GM11168 (cell line): ENCODE measurements around the gene CHRNB2.

Source experiments
- in situ Hi-C: fragments of 300-500 bp; cut with MboI; formaldehyde crosslinking; loops from one replicate; pipeline ENCODE4 v1.12.0; 2022; ENCODE audit warnings: low sequenced_read_pairs; ENCODE audit not compliant: unreplicated experiment

CHRNB2 gene

DNA sequence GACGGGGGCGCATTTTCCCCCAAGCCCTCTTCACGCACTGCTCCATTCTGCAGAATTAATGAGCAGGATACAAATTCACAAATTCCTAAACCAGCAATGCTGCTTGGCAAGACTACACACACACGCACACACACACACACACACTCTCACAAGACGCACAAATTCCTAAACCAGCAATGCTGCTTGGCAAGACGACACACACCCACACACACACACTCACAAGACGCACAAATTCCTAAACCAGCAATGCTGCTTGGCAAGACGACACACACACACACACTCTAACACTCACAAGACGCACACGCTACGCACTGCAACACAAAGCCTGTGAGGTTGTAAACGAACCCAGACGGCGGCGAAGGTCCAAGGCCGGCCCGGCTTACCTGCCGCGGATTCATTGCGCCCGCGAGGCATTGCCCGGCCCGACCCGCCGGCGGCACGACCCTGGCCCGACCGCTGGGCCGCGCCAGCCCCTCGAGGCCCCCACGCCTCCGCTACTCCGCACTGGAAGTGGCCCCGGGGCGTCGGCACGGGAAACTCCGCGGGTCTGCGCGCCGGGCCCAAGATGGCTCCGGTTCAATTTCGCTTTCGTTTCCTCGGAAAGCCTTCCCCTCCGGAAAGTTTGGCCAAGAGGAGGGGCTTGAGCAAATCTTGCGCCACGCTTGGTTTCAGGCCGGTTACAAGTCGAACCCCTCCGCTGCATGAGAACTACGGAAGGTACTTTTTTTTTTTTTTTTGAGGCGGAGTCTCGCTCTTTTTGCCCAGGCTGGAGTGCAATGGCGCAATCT is 40.2 kb downstream of the CHRNB2 start, which contains the start of gene ADAR:
Gene ADAR, minus strand, starts transcription at position 578 of the 788 bp plus-strand sequence. Its CDS starts 180 bp downstream, at position 398.
- in situ Hi-C loops = no loop called here

DNA sequence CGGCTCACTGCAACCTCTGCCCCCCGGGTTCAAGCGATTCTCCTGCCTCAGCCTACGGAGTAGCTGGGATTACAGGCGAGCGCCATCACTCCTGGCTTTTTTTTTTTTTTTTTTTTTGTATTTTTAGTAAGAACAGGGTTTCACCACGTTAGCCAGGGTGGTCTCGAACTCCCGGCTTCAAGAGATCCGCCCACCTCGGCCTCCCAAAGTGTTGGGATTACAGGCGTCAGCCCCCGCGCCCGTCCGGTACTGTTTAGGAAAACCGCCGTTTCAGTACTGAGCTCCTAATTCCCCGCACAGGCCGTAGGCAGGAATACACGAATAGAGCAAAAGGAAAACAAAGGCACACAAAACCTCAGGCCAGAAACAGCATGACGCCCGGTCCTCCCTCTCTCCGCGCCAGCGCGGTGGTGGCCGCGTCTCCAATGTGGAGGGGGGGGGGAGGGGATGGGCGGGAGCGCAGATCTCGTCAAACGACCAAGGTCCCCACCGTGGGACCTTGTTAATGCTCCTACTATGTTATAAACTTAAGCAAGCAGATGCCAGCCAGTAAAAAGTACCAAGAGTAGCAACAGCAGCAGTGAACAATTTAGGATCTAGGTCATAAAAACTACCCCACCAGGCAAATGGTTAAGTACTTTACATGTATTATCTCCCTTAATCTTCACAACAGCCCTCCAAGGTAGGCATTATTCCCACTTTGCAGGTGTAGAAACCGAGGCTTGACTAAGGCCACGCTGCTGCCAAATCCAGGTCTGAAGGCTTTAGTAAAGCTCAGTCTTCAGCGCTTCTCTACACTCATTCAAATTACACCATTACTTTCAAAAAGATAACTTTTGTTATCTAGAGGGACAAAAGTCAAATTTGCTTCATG is 41.1 kb downstream of the CHRNB2 start:
- in situ Hi-C loops = no loop called here

DNA sequence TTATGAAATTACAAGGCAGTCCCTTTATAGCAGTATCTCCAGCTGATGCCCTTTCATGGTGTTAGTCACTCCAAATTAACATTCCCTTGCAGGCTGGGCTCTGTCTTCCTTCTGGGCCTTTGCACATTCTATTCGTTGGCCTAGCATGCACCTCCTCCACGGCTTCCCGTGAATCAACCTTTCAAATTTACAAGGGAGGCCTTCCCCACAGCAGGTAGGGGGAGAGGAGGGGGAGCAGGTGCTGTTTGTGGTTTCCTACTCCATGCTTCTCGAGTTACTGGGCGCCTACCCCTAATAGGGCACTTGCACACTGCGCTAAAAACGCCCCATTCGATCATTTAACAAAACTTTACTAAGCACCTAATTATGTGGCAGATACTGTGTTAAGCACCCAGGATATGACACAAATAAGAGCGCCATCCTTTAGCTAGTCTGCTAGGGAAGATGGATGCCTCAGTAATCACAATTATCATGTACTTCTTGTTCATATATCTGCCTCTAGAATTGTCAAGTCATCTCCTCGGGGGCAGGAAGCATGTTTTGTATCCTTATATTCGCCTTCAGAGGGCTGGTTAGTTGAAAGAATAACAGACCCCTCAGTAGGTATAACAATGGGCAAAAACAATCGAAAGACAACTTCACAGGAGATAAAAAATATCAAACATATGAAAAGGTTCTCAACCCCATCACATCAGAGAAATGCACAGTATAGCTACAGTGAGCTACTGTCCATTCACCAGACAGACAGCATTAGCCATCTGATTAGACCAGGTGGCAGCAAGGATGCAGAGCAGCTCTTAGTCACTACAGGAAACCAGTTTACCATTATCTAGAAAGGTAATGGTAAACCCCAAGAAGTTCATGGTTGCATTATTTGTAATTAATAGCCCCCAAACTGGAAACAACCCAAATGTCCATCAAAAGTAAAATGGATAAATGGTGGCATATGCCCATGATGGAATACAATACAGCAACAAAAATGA is 42.1 kb downstream of the CHRNB2 start:
- in situ Hi-C loops = no loop called here

DNA sequence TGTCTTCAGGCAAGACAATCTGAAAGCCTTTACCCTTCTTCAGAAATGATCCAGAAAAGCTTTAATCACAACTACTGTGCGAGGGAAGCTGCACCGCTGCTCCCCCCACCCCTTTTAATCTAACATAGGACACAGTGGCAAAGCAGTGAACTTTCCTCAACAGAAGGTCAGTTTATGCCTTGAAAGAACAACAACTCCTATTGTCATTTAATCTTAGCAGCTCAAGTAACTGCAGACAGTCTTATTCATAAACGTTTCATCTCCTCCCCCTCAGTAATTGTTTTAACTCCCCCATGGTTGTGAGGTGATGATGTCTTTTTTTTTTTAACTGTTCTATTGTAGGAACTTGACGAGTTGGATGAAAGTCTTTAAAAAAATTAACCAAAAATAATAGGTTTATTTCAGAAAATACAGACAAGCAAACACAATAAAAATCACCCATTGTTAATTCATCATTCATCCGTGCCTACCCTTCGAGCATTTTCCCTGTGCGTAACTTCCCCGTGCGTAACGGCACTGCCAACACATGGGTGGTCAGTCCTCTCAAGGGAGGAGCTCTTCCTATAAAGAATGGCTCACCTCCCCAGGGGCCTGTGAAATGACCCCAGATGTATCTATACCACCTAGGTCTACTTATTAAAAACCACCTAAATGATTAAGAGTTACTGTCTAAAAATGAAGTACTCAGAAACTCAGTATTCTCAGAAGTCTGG is 43.7 kb downstream of the CHRNB2 start:
- in situ Hi-C loops = no loop called here

DNA sequence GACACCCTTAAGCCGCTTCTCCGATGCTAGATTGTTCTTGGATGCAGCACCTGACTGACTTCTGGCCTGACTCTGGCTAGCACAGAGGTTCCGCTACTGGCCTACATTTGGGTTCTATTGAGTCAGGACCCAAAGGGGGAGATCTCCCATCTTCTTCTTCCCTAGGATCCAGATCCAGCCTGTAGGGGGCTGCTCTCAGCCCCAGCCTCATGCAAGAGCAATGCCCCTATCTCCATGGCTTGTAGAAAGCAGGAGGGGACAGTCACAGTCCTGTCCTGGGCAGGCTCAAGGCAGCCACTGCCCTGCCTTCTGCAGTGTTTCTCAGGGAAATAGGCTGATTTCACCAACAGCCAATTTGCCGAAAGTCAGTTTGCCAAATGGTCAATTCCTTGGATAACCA is 46.7 kb downstream of the CHRNB2 start:
- in situ Hi-C loops = no loop called here

- in situ Hi-C loops = no loop called here
Observed at GRCh38 chr1:154614901-154615300, 47.3 kb downstream of the CHRNB2 start.

- in situ Hi-C loops = no loop called here
Observed at GRCh38 chr1:154615411-154615810, 47.8 kb downstream of the CHRNB2 start.

GRCh38 chr1:154616659-154617345 is 49.2 kb downstream of the CHRNB2 start:
- in situ Hi-C loops = no loop called here

DNA sequence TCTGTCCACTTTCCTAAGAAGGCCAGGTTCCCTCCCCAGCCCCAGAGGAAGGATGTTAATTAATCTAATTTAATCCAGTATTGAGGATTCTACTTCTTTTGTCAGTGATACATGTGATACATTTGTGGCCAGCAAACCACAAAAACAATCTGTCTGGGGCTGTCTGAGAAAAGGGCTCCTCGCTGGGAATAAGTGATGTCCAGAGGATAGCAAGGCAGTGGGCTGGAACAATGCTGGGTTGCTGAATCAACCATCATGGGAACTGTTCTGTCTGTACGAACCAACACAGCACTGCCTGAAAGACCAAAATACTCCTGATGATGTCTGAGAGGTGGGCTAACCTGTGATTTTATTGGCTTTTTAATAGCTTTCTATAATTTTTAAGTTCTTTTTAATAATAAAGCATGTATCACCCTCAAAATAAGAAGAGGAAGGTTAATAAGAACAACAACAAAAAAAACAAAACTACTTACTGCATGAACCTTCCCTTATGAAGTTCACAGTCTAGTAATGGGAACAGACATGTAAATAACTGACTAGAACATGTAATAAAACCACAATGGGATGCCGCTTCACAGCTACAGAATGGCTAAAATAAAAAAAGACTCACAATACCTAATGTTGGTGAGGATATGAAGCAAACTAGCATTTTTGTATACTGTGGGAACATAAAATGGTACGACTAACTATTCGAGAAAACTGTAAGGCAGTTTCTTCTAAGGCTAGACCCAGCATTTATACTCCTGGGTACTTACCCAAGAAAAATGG is 51.8 kb downstream of the CHRNB2 start:
- in situ Hi-C loops = no loop called here

DNA sequence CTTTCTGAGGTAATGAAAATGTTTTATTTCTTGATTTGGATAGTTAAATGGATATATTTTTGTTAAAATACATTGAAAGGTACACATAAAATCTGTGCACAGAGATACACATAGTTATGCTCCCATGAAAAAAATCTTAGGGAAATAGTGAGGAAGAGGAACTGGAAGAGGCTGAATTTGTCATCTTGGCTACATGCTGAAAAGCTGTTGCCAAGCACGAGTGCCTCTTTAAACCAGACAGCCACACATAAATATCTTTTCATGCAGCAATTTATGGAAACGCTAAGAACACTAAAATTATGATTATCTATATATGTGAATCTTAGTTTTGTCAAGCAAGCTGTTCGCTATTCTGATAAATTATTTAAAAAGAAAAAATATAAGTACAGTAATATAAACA is 53.2 kb downstream of the CHRNB2 start:
- in situ Hi-C loops = no loop called here

GRCh38 chr1:154621875-154622274 is 54.3 kb downstream of the CHRNB2 start:
- in situ Hi-C loops = no loop called here

GRCh38 chr1:154622503-154623039 is 55.0 kb downstream of the CHRNB2 start:
- in situ Hi-C loops = no loop called here

- in situ Hi-C loops = no loop called here
Observed at GRCh38 chr1:154623358-154623757, 55.8 kb downstream of the CHRNB2 start.

DNA sequence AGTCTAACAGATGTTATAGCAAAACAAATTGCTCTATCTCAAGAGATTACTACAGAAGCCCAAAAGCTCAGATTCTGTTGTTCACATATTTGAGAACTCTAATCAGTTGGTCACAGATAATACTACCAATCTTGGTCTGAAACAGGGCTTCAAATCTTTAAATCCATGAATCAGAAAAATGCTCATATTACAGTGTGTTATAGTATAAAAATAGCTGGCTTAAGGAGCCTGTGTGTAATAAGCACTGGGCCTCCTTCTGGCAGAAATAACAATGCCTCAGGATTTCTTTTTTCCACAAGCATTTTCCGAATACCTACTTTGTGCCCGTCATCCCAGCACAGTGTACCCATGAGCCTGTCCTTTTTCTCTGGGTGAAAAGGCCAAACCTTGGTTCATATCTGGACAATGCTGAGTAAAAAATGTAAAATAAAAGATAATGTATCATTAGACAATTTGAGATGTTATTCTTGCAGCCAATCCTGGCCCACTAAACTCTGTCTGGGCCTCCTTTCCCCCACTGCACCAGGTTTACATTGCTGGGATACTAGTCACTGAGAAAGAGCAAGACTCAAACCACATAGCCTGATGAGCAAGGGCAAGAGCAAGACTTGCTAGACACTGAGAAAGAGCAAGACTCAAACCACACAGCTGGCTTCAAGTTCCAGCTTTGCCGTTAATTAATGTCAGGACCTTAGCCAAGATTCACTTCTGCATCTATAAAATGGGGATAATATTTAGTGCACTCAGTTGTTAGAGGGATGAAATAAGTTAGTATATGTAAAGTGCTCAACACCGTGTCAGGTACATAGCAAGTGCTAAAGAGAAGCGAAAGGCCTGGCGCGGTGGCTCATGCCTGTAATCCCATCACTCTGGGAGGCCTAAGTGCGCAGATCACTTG is 57.4 kb downstream of the CHRNB2 start:
- in situ Hi-C loops = no loop called here

DNA sequence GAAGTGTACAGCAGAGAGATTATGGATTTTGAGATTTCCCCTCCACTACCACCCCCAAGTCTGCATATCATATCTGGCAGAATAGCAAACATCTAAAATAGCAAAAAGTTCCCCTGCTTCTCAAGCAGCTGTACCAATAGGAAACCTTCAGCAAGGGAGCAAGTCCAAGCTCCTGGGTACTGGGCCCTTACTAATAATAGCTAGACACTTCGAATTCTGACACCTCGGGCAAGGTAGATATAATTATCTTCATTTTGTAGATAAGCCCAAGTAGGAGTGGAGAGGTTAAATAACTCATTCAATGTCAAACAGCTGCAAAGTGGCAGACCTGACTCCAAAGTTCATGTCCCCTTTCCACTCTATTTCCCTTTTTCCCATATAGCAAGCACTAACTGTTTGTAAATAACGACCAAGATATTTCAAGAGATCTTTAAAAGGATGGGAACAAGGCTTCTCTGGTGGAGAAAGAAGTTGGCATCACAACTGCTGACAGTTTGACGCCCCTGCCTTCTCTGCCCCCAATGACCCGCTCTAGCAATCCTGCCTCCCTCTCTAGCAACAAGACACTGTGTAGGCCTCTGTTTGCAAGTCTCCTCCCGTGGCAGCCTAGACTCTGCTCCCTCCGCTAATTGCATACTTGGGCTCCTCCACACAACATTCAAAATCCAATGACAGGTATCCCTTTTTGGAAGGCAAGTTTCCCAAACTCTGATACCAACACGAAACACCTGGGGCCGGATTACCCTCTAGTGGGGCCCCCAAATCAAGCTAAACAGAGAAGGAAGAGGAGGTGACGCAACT is 59.1 kb downstream of the CHRNB2 start:
- in situ Hi-C loops = no loop called here
